Hepatocyte (in vitro differentiated cells): Measurements from ENCODE around the gene P2RY2. TPM values are rescaled to one million over a fixed set of nuclear protein-coding genes. Genes with fewer than 3 reads are reported as not detected.

Source experiments
- DNase-seq: peaks from one replicate; pipeline ENCODE4 v3.0.0-alpha.2; 2016; ENCODE audit warnings: low spot score
- H2AFZ ChIP-seq: fragments of 200-600 bp; sonication (generic); 2 replicates; pipeline ENCODE4 v1.6.0; 2016; ENCODE audit warnings: antibody characterized with exemption, mild to moderate bottlenecking
- H3K27ac ChIP-seq: fragments of 200-600 bp; sonication (generic); 2 replicates; pipeline ENCODE4 v1.5.1; 2016; ENCODE audit warnings: mild to moderate bottlenecking
- H3K27me3 ChIP-seq: fragments of 200-600 bp; sonication (generic); 2 replicates; pipeline ENCODE4 v1.6.1; 2016
- H3K36me3 ChIP-seq: fragments of 200-600 bp; sonication (generic); replicated peaks from 2 replicates; pipeline ENCODE4 v1.5.1; 2016; ENCODE audit warnings: low read depth; ENCODE audit not compliant: insufficient read depth
- H3K4me1 ChIP-seq: fragments of 200-600 bp; sonication (generic); 2 replicates; pipeline ENCODE4 v1.5.1; 2016; ENCODE audit warnings: mild to moderate bottlenecking, moderate library complexity; ENCODE audit not compliant: insufficient read depth
- H3K4me2 ChIP-seq: fragments of 200-600 bp; sonication (generic); 2 replicates; pipeline ENCODE4 v1.6.0; 2016
- H3K4me3 ChIP-seq: fragments of 200-600 bp; sonication (generic); 2 replicates; pipeline ENCODE4 v1.5.1; 2016; ENCODE audit warnings: mild to moderate bottlenecking
- H3K79me2 ChIP-seq: fragments of 200-600 bp; sonication (generic); 2 replicates; pipeline ENCODE4 v1.6.0; 2017; ENCODE audit warnings: mild to moderate bottlenecking
- H3K9me2 ChIP-seq: fragments of 200-600 bp; sonication (generic); replicated peaks from 2 replicates; pipeline ENCODE4 v1.6.0; 2017; ENCODE audit warnings: mild to moderate bottlenecking; ENCODE audit not compliant: insufficient read depth
- H3K9me3 ChIP-seq: fragments of 200-600 bp; sonication (generic); 2 replicates; pipeline ENCODE4 v1.5.1; 2016; ENCODE audit warnings: low read depth, mild to moderate bottlenecking
- H4K20me1 ChIP-seq: fragments of 200-600 bp; sonication (generic); 2 replicates; pipeline ENCODE4 v1.6.0; 2016; ENCODE audit warnings: mild to moderate bottlenecking; ENCODE audit not compliant: insufficient read depth, poor library complexity, severe bottlenecking
- EZH2 ChIP-seq: fragments of 200-600 bp; sonication (generic); IDR thresholded peaks from 2 replicates; pipeline ENCODE4 v1.6.1; 2016; ENCODE audit warnings: antibody characterized with exemption, mild to moderate bottlenecking, borderline replicate concordance
- EZH2phosphoT487 ChIP-seq: fragments of 200-600 bp; sonication (generic); IDR thresholded peaks from one replicate; pipeline ENCODE4 v1.6.1; 2018; ENCODE audit warnings: antibody characterized with exemption, mild to moderate bottlenecking, low read depth, moderate library complexity; ENCODE audit not compliant: unreplicated experiment, severe bottlenecking
- WGBS: methylation state at CpG from one replicate; pipeline ENCODE4 v1.1.6; 2016; ENCODE audit warnings: low lambda C conversion rate; ENCODE audit errors: missing lambda C conversion rate; 5-methylcytosine and 5-hydroxymethylcytosine counted together
- polyA plus RNA-seq: library from polyadenylated mRNA; unstranded; fragments of >200 nt; fragmentation: Nextera tagmentation; extraction: Ambion mirVana; gene quantifications from 2 replicates; pipeline ENCODE4 v1.2.1, GENCODE V29; 2016
- total RNA-seq: library from RNA; depleted of rRNA; stranded (reverse); fragments of >200 nt; gene quantifications from 2 replicates; pipeline ENCODE4 v1.2.3, GENCODE V29; 2014
- TF ChIP-seq, protein P1 (sequence below): fragments of 200-600 bp; sonication (generic); IDR thresholded peaks from 2 replicates; pipeline ENCODE4 v1.5.1; 2016; ENCODE audit warnings: antibody characterized with exemption, mild to moderate bottlenecking; ENCODE audit not compliant: poor library complexity

The P2RY2 gene
- total and polyA plus RNA-seq, 2 experiments from 2014 or later: 2.5 to 6.3 TPM

DNA sequence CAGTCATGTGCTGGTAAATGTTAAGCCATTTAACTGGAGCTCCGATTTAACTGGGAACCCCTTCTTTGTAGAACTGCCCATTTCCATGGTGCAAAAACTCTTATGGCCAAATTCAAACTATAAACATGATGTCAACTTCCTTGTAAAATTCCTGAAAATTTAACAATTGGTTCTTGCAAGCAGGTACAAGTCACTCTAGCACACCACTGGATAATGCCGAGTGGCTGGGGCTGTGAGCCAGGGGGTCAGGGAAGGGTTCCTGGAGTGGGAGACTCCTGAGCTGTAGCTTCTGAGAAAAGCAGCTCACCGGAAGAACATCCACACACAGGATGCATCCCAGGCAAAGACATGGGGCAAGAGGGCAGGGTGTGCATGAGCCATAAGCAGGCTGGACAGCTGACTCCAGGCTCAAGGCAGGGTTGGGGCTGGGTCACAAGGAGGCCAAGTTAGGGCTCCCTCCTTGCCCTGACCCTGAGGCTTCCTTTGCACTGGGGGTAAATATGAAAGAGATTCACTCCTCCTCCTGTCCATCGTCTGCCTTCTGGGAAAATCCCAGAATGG lies 18.2 kb downstream of the P2RY2 start:
- no peaks in the 10 kb centered on the region for H3K9me2 ChIP-seq

DNA sequence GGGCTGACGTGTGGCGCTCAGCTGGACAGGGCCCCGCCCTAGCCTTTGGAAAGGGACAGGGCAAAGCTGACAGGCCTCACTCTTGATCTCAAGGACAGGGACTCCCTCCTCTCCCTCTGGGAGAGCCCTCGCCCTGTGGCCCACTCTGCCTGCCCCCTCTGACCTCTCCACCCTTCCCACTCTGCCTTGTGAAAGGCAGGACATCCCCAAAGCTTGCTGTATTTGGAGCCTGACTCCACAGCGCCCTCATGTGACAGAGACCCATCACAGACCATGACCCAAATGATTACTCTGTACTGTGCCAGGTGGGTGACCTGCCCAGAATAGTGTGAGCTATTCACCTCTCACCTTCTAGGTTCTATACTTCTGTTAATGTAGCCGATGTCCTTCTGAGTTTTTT lies 18.8 kb downstream of the P2RY2 start:
- H3K27me3 ChIP-seq: no peaks in the 10 kb centered on the region
- TF ChIP-seq, protein P1, sequence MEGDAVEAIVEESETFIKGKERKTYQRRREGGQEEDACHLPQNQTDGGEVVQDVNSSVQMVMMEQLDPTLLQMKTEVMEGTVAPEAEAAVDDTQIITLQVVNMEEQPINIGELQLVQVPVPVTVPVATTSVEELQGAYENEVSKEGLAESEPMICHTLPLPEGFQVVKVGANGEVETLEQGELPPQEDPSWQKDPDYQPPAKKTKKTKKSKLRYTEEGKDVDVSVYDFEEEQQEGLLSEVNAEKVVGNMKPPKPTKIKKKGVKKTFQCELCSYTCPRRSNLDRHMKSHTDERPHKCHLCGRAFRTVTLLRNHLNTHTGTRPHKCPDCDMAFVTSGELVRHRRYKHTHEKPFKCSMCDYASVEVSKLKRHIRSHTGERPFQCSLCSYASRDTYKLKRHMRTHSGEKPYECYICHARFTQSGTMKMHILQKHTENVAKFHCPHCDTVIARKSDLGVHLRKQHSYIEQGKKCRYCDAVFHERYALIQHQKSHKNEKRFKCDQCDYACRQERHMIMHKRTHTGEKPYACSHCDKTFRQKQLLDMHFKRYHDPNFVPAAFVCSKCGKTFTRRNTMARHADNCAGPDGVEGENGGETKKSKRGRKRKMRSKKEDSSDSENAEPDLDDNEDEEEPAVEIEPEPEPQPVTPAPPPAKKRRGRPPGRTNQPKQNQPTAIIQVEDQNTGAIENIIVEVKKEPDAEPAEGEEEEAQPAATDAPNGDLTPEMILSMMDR: peak; percentile 52
- TF ChIP-seq EZH2 (no peak), EZH2phosphoT487 (no peak)
- no peak overlapping the region for H3K4me3 ChIP-seq
- WGBS: 62% methylated on average over 6 of the region's 6 CpGs
- no peak overlapping the region for H3K27ac ChIP-seq
- no peaks in the 10 kb centered on the region for H3K9me2 ChIP-seq
- no peak overlapping the region for H2AFZ ChIP-seq
- DNase-seq: peak; percentile 54
- no peaks in the 10 kb centered on the region for H3K79me2 ChIP-seq
- no peaks in the 10 kb centered on the region for H4K20me1 ChIP-seq
- H3K4me1 ChIP-seq: no peaks in the 10 kb centered on the region
- no peaks in the 10 kb centered on the region for H3K9me3 ChIP-seq
- no peak overlapping the region for H3K4me2 ChIP-seq
- no peaks in the 10 kb centered on the region for H3K36me3 ChIP-seq

More for the DNA sequence above, 18.2 kb downstream of the P2RY2 start:
- no peaks in the 10 kb centered on the region for H3K27me3 ChIP-seq
- no peaks in the 10 kb centered on the region for H3K36me3 ChIP-seq
- H3K4me3 ChIP-seq: no peak overlapping the region
- H3K79me2 ChIP-seq: no peaks in the 10 kb centered on the region
- H3K27ac ChIP-seq: no peak overlapping the region
- no peaks in the 10 kb centered on the region for H3K9me3 ChIP-seq
- DNase-seq: no peak
- H3K4me1 ChIP-seq: no peaks in the 10 kb centered on the region
- H2AFZ ChIP-seq: no peak overlapping the region
- H4K20me1 ChIP-seq: no peaks in the 10 kb centered on the region
- TF ChIP-seq, protein P1: no peak
- TF ChIP-seq EZH2 (no peak), EZH2phosphoT487 (no peak)
- H3K4me2 ChIP-seq: no peak overlapping the region
- WGBS: 89% methylated on average over 4 of the region's 4 CpGs

DNA sequence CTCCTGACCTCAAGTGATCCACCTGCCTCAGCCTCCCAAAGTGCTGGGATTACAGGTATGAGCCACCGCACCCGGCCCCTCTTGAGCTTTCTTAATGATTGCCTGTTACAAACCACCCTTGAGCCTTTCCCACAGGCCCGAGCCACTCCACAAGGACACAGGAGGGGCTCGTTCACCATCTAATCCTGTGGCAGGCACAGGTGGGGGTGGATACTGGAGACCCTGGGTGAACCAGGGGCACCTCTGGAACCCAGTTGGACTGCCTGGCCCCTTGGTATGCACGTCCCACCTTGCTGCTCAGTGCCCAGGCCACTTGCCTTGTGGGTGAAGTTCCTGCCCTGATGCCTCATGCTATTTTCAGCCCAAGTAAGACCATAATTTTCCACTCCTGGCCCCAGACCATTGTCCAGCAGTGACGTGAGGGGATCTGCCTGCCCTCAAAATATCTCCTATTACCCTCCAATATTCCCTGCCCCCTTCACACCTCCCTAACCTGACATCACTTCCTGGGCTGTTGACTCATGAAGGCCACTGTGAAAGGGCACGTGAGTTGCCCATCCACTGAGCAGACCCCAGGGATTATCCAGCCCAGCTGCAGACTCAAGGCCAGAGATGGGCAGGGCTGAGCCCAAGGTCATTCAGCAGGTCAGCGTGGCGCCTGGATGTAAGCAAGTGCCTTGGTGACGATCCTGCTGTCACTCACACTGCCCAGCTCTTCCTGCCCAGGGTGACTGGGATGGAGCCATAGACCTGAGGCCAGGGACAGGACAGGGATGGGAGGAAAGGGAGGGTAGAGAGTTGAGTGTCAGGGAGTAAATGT lies 19.6 kb downstream of the P2RY2 start:
- no peaks in the 10 kb centered on the region for H3K27me3 ChIP-seq
- TF ChIP-seq EZH2phosphoT487 (no peak), EZH2 (no peak)
- TF ChIP-seq, protein P1: no peak
- H4K20me1 ChIP-seq: no peaks in the 10 kb centered on the region
- H2AFZ ChIP-seq: no peak overlapping the region
- H3K9me2 ChIP-seq: no peaks in the 10 kb centered on the region
- H3K36me3 ChIP-seq: no peaks in the 10 kb centered on the region
- no peaks in the 10 kb centered on the region for H3K4me1 ChIP-seq
- no peak overlapping the region for H3K4me2 ChIP-seq
- H3K9me3 ChIP-seq: no peaks in the 10 kb centered on the region
- no peaks in the 10 kb centered on the region for H3K79me2 ChIP-seq
- no peak overlapping the region for H3K4me3 ChIP-seq
- no peak for DNase-seq
- WGBS: 84% methylated on average over 10 of the region's 10 CpGs
- H3K27ac ChIP-seq: no peak overlapping the region
